Stimulated activated CD4-positive, alpha-beta T cell treated with anti-CD3 and anti-CD28 coated beads, Interleukin-1b, Interleukin-23, amount 100 ng/mL, for 4 hours (primary cell): ENCODE data around the gene NTM.

Experiments
- DNase-seq, 2 donors: peaks; one replicate each; pipeline ENCODE4 v3.0.0-alpha.2; 2020; ENCODE audit warnings: low read depth in 2 of 2

NTM gene

GRCh38 chr11:131724436-131724975, 354.1 kb downstream of the NTM start:
- DNase-seq, result no peak

- DNase-seq, result no peak
Measured at GRCh38 chr11:131734871-131735270, 364.5 kb downstream of the NTM start.

GRCh38 chr11:131737357-131737756, 366.9 kb downstream of the NTM start:
- DNase-seq, result no peak

- no peak for DNase-seq
Measured at GRCh38 chr11:131739243-131739882, 368.9 kb downstream of the NTM start.

- no peak for DNase-seq
Measured at GRCh38 chr11:131744847-131745246, 374.4 kb downstream of the NTM start.

- no peak for DNase-seq
Measured at GRCh38 chr11:131745405-131745804, 375.0 kb downstream of the NTM start.

GRCh38 chr11:131746201-131746600, 375.8 kb downstream of the NTM start:
- no peak for DNase-seq

GRCh38 chr11:131748151-131749050, 378.0 kb downstream of the NTM start:
- peak in 1 of 2 donors; percentile 5 for DNase-seq

- DNase-seq, result no peak
Measured at GRCh38 chr11:131749101-131749500, 378.7 kb downstream of the NTM start.

GRCh38 chr11:131750152-131750551, 379.7 kb downstream of the NTM start:
- DNase-seq, result no peak

GRCh38 chr11:131750692-131751091, 380.3 kb downstream of the NTM start:
- no peak for DNase-seq

GRCh38 chr11:131754671-131755070, 384.3 kb downstream of the NTM start:
- no peak for DNase-seq

GRCh38 chr11:131756479-131757110, 386.2 kb downstream of the NTM start:
- no peak for DNase-seq

- DNase-seq, result no peak
Measured at GRCh38 chr11:131758726-131759125, 388.3 kb downstream of the NTM start.

- DNase-seq, result no peak
Measured at GRCh38 chr11:131759140-131759539, 388.7 kb downstream of the NTM start.

GRCh38 chr11:131760091-131761061, 390.0 kb downstream of the NTM start:
- DNase-seq, result no peak

GRCh38 chr11:131762346-131763110, 392.1 kb downstream of the NTM start:
- DNase-seq, result no peak

GRCh38 chr11:131763193-131763890, 392.9 kb downstream of the NTM start:
- no peak for DNase-seq

- DNase-seq, result no peak
Measured at GRCh38 chr11:131764126-131764525, 393.7 kb downstream of the NTM start.

- no peak for DNase-seq
Measured at GRCh38 chr11:131764649-131765048, 394.2 kb downstream of the NTM start.
